Stimulated activated CD8-positive, alpha-beta memory T cell treated with anti-CD3 and anti-CD28 coated beads, Interleukin-12 subunit alpha, Interleukin-12 subunit beta, amount 100 ng/mL, for 1 hour (primary cell): ENCODE results near the gene CPLX3.

Source experiments
- DNase-seq: peaks from one replicate; pipeline ENCODE4 v3.0.0-alpha.2; 2020; ENCODE audit warnings: low read depth

CPLX3 gene

GRCh38 chr15:74873036-74873755, 46.8 kb downstream of the CPLX3 start, which contains the start of gene SCAMP2:
SCAMP2 (minus strand) TSS chr15:74873365; CDS start chr15:74873255, 110 bp downstream.
- DNase-seq = peak; percentile 81

DNA sequence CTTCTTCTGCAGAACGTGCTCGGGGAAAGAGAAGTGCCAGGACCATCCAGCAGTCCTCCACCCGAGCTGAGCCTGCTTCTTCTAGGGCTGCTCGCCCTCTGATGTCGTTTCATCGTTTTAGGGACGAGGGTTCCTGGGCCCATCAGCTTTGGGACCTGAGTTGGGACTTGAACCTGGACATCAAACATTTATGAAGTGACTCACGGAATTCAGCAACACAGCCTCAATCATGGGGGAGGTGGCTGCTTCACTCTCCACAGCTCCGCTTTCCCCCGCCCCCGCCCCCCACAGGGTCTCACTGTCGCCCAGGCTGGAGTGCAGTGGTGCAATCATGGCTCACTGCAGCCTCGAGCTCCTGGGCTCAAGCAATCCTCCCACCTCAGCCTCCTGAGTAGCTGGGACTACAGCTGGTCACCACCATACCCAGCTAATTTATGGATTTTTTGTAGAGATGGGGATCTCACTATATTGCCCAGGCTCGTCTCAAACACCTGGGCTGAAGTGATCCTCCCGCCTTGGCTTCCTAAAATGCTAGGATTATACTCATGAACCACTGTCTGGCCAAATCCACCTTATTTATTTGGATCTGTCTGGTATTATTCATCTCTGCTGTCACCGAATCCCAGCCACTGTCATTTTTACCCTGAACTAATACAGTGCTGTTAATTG, 47.5 kb downstream of the CPLX3 start:
- no peak for DNase-seq

DNA sequence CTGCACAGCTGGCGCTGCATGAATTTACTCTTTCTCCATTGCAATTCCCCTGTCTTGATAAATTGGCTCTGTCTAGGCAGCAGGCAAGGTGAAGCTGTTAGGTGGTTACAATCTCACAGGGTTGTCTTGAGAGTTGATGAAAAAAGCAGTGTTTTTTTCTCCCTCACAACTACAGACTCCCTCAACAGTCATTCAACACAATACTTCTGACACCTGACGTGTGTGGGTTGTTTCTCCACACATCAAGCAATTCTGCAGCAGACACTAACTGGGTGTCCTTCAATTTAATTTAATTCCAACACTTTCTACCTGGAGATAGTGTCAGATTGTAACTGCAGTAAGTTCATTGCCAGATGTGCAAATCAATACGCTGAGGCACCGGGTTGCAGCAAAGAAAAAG, 51.8 kb downstream of the CPLX3 start:
- DNase-seq = no peak
